Stimulated activated CD4-positive, alpha-beta T cell treated with anti-CD3 and anti-CD28 coated beads, Interleukin-2, amount 100 ng/mL, for 24 hours (primary cell): ENCODE results near the gene SLC50A1.
A peak's percentile ranks its signal among the peaks of the same experiment; 100 is the strongest.
"Not testable (repeated sequence)": the region's sequence is repeated elsewhere in the genome, so short reads cannot be mapped to it uniquely, and the experiment has no call there.

Source experiments
- DNase-seq, 2 donors: peaks; one replicate each; pipeline ENCODE4 v3.0.0-alpha.2; 2020

Gene SLC50A1

GRCh38 chr1:155137154-155137949 is 1.7 kb downstream of the SLC50A1 start:
- no peak for DNase-seq

GRCh38 chr1:155139895-155140629 is 4.4 kb downstream of the SLC50A1 start, which contains the start of gene DPM3:
Gene DPM3 (minus strand): TSS chr1:155140531. CDS start chr1:155140240, 291 bp downstream.
- peak; percentile 92 to 95 for DNase-seq

- DNase-seq = no peak
These were observed 4.9 kb downstream of the SLC50A1 start for GRCh38 chr1:155140630-155140953.

GRCh38 chr1:155141749-155142148 is 6.1 kb downstream of the SLC50A1 start:
- no peak for DNase-seq

GRCh38 chr1:155145491-155145890 is 9.8 kb downstream of the SLC50A1 start:
- no peak for DNase-seq

- DNase-seq = not testable (repeated sequence)
These were observed 20.5 kb downstream of the SLC50A1 start for GRCh38 chr1:155155996-155156643.

- no peak for DNase-seq
These were observed 23.3 kb downstream of the SLC50A1 start for GRCh38 chr1:155158991-155159390.

- DNase-seq = no peak
These were observed 24.5 kb downstream of the SLC50A1 start for GRCh38 chr1:155160128-155160527.

GRCh38 chr1:155162631-155163030 is 27.0 kb downstream of the SLC50A1 start:
- not testable (repeated sequence) for DNase-seq

- not testable (repeated sequence) for DNase-seq
These were observed 28.1 kb downstream of the SLC50A1 start for GRCh38 chr1:155163785-155164184.

GRCh38 chr1:155164625-155165024 is 29.0 kb downstream of the SLC50A1 start:
- not testable (repeated sequence) for DNase-seq

- no peak for DNase-seq
These were observed 30.4 kb downstream of the SLC50A1 start for GRCh38 chr1:155166051-155166470.

- DNase-seq = no peak
These were observed 31.0 kb downstream of the SLC50A1 start for GRCh38 chr1:155166471-155167165.

GRCh38 chr1:155167166-155168104 is 31.8 kb downstream of the SLC50A1 start:
- DNase-seq = peak; percentile 90 to 91

- DNase-seq = not testable (repeated sequence)
These were observed 32.4 kb downstream of the SLC50A1 start for GRCh38 chr1:155168105-155168445.

- no peak for DNase-seq
These were observed 33.0 kb downstream of the SLC50A1 start for GRCh38 chr1:155168456-155169210.

- DNase-seq = no peak
These were observed 33.9 kb downstream of the SLC50A1 start for GRCh38 chr1:155169541-155169940.

GRCh38 chr1:155170101-155170785 is 34.6 kb downstream of the SLC50A1 start:
- DNase-seq = no peak

GRCh38 chr1:155170806-155171205 is 35.2 kb downstream of the SLC50A1 start:
- no peak for DNase-seq
